Retinal pigment epithelial cell (primary cell): Measurements from ENCODE around the gene NXPH3.
"Not testable (repeated sequence)": the region's sequence is repeated elsewhere in the genome, so short reads cannot be mapped to it uniquely, and the experiment has no call there.

Source experiments
- DNase-seq: peaks from one replicate; pipeline ENCODE4 v3.0.0-alpha.2; 2010; ENCODE audit warnings: low read depth
- H3K4me3 ChIP-seq: 2 replicates; pipeline ENCODE4 v1.5.1; 2011; ENCODE audit warnings: mild to moderate bottlenecking, low read length, control low read depth, moderate library complexity
- CTCF ChIP-seq: conservative IDR thresholded peaks from 2 replicates; pipeline ENCODE4 v1.5.1; 2011; ENCODE audit warnings: low read depth, low read length, control low read depth, inconsistent platforms

Gene NXPH3

GRCh38 chr17:49567104-49567521, 8.6 kb upstream of the NXPH3 start:
- H3K4me3 ChIP-seq = no peak overlapping the region
- DNase-seq = no peak
- TF ChIP-seq CTCF = no peak

DNA sequence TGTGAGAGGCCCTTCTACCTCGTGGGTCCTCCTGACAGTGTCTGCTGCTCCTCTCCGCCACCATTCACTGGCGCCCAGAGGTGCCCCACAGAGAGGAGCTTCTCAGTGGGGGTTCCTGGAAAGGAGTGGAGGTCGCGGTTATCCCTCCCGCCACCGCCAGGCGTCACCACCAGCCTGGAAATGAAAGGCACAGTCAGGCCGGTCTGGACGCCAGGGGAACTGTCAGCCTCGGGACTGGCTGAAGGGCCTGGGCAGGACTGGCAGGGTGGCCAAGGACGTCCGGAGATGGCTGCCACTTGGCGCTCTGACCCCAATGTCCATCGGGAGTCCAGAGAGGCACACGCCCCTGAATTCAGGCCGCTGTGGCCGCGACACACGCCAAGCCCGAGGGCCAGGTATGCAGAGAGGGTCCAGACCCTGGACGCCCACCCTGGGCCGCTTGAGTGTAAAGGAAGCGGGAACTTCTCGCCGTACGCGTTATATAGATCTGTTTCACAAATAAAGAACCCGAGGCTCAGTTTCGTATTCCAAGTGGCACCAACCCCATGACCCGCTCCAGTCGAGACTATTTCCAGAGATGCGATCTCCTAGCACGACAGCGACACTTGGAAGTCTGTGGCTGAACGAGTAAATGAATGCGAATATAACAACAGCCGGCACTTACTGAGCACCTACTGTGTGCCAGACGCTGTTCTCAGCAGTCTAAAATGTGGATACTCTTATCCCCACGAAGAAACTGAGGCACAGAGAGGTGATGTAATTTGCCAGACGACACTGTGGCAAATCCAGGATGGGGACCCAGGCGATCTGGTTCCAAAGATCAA, 7.6 kb upstream of the NXPH3 start:
- TF ChIP-seq CTCF = peak; percentile 90
- DNase-seq = no peak
- peak overlapping the region; percentile 34 for H3K4me3 ChIP-seq

GRCh38 chr17:49568695-49569047, 7.0 kb upstream of the NXPH3 start:
- not testable (repeated sequence) for H3K4me3 ChIP-seq, DNase-seq

DNA sequence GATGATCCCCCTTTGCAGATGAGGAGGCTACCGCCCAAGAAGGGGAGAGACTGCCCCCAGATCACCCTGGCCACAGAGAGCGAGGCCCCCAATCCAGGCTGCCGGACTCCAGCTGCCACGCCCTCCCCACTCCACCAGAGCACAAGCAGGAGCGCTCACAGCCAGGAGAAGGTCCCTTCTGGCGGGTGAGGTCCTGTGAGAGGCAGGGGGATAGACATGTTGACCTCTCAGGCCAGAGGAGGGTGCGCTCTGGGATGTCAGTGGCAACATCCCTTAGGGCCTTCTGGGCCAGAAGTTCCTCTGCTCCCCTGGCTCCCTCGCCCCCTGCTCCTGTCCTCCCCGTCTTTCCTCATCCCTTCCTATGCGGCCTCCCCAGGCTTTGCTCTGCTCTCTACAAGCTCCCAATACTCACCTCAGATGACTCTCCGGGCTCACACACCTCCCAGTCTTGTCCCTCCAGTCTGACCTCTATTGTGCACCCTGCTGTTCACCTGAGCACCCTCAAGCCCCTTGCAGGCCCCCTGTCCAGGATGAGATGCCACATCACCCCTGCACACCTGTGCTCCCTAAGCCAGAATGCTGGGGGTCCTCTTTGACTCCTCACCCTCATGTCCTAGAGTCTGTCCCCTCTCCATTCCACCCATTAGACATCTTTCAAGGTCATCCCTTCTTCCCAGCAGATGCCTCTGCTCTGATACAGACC, 5.0 kb upstream of the NXPH3 start:
- no peak for TF ChIP-seq CTCF
- no peak for DNase-seq
- H3K4me3 ChIP-seq = no peak overlapping the region

- DNase-seq = no peak
- no peak overlapping the region for H3K4me3 ChIP-seq
Measured at GRCh38 chr17:49571283-49571682, 4.4 kb upstream of the NXPH3 start.

GRCh38 chr17:49571764-49572163, 3.9 kb upstream of the NXPH3 start:
- H3K4me3 ChIP-seq = no peak overlapping the region
- DNase-seq = no peak
- TF ChIP-seq CTCF = no peak

More at GRCh38 chr17:49571283-49571682, 4.4 kb upstream of the NXPH3 start:
- TF ChIP-seq CTCF = no peak

- no peak for TF ChIP-seq CTCF
- H3K4me3 ChIP-seq = no peak overlapping the region
- DNase-seq = no peak
Measured at GRCh38 chr17:49572226-49572625, 3.4 kb upstream of the NXPH3 start.
